GM12875 (cell line): ENCODE data around the gene GGTLC3.
"Not testable (repeated sequence)": the region's sequence is repeated elsewhere in the genome, so short reads cannot be mapped to it uniquely, and the experiment has no call there.

Experiments used
- H3K4me3 ChIP-seq: one replicate; pipeline ENCODE4 v1.5.1; 2011; ENCODE audit warnings: low read depth, low read length, control low read depth

Gene GGTLC3

GRCh38 chr22:18522762-18523161 lies 4.8 kb upstream of the GGTLC3 start:
- H3K4me3 ChIP-seq, result not testable (repeated sequence)

GRCh38 chr22:18513454-18513853 lies 4.5 kb downstream of the GGTLC3 start:
- not testable (repeated sequence) for H3K4me3 ChIP-seq

GRCh38 chr22:18512378-18512777 lies 5.6 kb downstream of the GGTLC3 start:
- not testable (repeated sequence) for H3K4me3 ChIP-seq

GRCh38 chr22:18511327-18511726 lies 6.6 kb downstream of the GGTLC3 start:
- H3K4me3 ChIP-seq, result not testable (repeated sequence)

GRCh38 chr22:18496227-18496626 lies 21.7 kb downstream of the GGTLC3 start:
- not testable (repeated sequence) for H3K4me3 ChIP-seq
